ENCODE data around the gene VTI1A.
A peak's percentile ranks its signal among the peaks of the same experiment; 100 is the strongest.

Gene VTI1A

GRCh38 chr10:112701878-112702255 is 254.9 kb downstream of the VTI1A start:
- TF ChIP-seq, protein P1, sequence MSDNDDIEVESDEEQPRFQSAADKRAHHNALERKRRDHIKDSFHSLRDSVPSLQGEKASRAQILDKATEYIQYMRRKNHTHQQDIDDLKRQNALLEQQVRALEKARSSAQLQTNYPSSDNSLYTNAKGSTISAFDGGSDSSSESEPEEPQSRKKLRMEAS (IDR thresholded peaks at IDR 0.05; ENCODE audit: low read depth, low read length), result no peak
- TF ChIP-seq MYC (IDR thresholded peaks at IDR 0.05; ENCODE audit: low read depth, low read length) (no peak), CTCF (IDR thresholded peaks at IDR 0.05; ENCODE audit: low read depth, low read length) (no peak), POLR2A (IDR thresholded peaks at IDR 0.05; ENCODE audit: extremely low read depth, insufficient read length) (no peak)
- no peak overlapping the region for H3K4me3 ChIP-seq (ENCODE audit: low read depth, low read length)
- peak; percentile 22 for DNase-seq (ENCODE audit: low read depth)

GRCh38 chr10:112706577-112706976 is 259.6 kb downstream of the VTI1A start:
- no peak for TF ChIP-seq MYC (IDR thresholded peaks at IDR 0.05; ENCODE audit: low read depth, low read length)
- no peak for TF ChIP-seq POLR2A (IDR thresholded peaks at IDR 0.05; ENCODE audit: extremely low read depth, insufficient read length)
- TF ChIP-seq, protein P1 (IDR thresholded peaks at IDR 0.05; ENCODE audit: low read depth, low read length), result no peak
- TF ChIP-seq CTCF (IDR thresholded peaks at IDR 0.05; ENCODE audit: low read depth, low read length), result no peak
- no peak for DNase-seq (ENCODE audit: low read depth)
- no peak overlapping the region for H3K4me3 ChIP-seq (ENCODE audit: low read depth, low read length)

- TF ChIP-seq POLR2A (IDR thresholded peaks at IDR 0.05; ENCODE audit: extremely low read depth, insufficient read length) (no peak), CTCF (IDR thresholded peaks at IDR 0.05; ENCODE audit: low read depth, low read length) (no peak), MYC (IDR thresholded peaks at IDR 0.05; ENCODE audit: low read depth, low read length) (no peak)
- no peak for DNase-seq (ENCODE audit: low read depth)
- no peak overlapping the region for H3K4me3 ChIP-seq (ENCODE audit: low read depth, low read length)
Observed at GRCh38 chr10:112708461-112708860, 261.4 kb downstream of the VTI1A start.

GRCh38 chr10:112710528-112710927 is 263.5 kb downstream of the VTI1A start:
- TF ChIP-seq MYC (IDR thresholded peaks at IDR 0.05; ENCODE audit: low read depth, low read length) (no peak), CTCF (IDR thresholded peaks at IDR 0.05; ENCODE audit: low read depth, low read length) (no peak), POLR2A (IDR thresholded peaks at IDR 0.05; ENCODE audit: extremely low read depth, insufficient read length) (no peak)
- TF ChIP-seq, protein P1 (IDR thresholded peaks at IDR 0.05; ENCODE audit: low read depth, low read length), result no peak
- no peak for DNase-seq (ENCODE audit: low read depth)
- H3K4me3 ChIP-seq (ENCODE audit: low read depth, low read length), result no peak overlapping the region

DNA sequence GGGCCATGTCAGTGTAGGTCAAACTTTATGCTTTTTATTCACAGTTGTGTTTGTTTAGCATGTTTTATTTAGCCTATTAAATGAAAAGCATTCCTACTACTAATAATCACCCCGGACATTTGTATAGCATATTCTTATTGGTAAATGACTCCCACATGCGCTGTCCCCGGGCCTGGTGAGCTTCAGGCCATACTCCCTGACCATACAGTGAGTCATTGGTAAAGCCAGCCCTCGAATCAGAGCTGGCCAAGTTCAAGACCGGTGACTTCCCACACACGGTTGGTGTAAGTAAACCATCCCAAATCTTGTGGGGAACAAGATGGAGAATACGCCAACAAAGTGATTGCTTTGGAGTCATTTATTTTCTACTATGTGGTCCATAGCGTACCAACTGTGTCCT is 264.4 kb downstream of the VTI1A start:
- no peak overlapping the region for H3K4me3 ChIP-seq (ENCODE audit: low read depth, low read length)
- no peak for TF ChIP-seq MYC (IDR thresholded peaks at IDR 0.05; ENCODE audit: low read depth, low read length)
- TF ChIP-seq CTCF (IDR thresholded peaks at IDR 0.05; ENCODE audit: low read depth, low read length), result no peak
- TF ChIP-seq POLR2A (IDR thresholded peaks at IDR 0.05; ENCODE audit: extremely low read depth, insufficient read length), result no peak
- TF ChIP-seq, protein P1 (IDR thresholded peaks at IDR 0.05; ENCODE audit: low read depth, low read length), result no peak
- DNase-seq (ENCODE audit: low read depth), result no peak

- DNase-seq (ENCODE audit: low read depth), result no peak
- TF ChIP-seq, protein P1 (IDR thresholded peaks at IDR 0.05; ENCODE audit: low read depth, low read length), result no peak
- TF ChIP-seq POLR2A (IDR thresholded peaks at IDR 0.05; ENCODE audit: extremely low read depth, insufficient read length), result no peak
- TF ChIP-seq CTCF (IDR thresholded peaks at IDR 0.05; ENCODE audit: low read depth, low read length), result no peak
- TF ChIP-seq MYC (IDR thresholded peaks at IDR 0.05; ENCODE audit: low read depth, low read length), result no peak
- H3K4me3 ChIP-seq (ENCODE audit: low read depth, low read length), result no peak overlapping the region
Observed at GRCh38 chr10:112712536-112712935, 265.5 kb downstream of the VTI1A start.

Measured in NB4 (cell line).